Caco-2 (cell line): ENCODE measurements around the gene GIMAP2. TPM values are rescaled to one million over a fixed set of nuclear protein-coding genes. Genes with fewer than 3 reads are reported as not detected.
A peak's percentile ranks its signal among the peaks of the same experiment; 100 is the strongest.

Experiments
- Bru-seq: library from RNA; stranded (reverse); fragments of 400-500 nt; gene quantifications from one replicate; lab custom pipeline; 2021; lab: Mats Ljungman, UMichigan
- BruChase-seq, 2 experiments: library from RNA; stranded (reverse); fragments of 400-500 nt; gene quantifications; one replicate each; lab custom pipeline; 2021; lab: Mats Ljungman, UMichigan
- BruUV-seq: library from RNA; stranded (reverse); fragments of 400-500 nt; replicated peaks from 2 replicates; lab custom pipeline; 2021; lab: Mats Ljungman, UMichigan
- CTCF ChIA-PET: fragments of 300-600 bp; sonication (Branson Sonifier 250); formaldehyde crosslinking; loops from one replicate; lab custom pipeline; 2022; ENCODE audit warnings: antibody characterized with exemption; lab: Charles Lee
- POLR2A ChIA-PET: fragments of 300-600 bp; sonication (Branson Sonifier 250); formaldehyde crosslinking; loops from one replicate; lab custom pipeline; 2022; ENCODE audit warnings: antibody characterized with exemption; lab: Charles Lee
- DNase-seq, 2 experiments: peaks; one replicate each; pipeline versions ENCODE4 v3.0.0 to v3.0.0-alpha.2; 2020 to 2022
- H3K27me3 ChIP-seq: replicated peaks from 2 replicates; pipeline ENCODE4 v1.6.0; 2011; ENCODE audit warnings: low read length; ENCODE audit not compliant: control insufficient read depth, insufficient read depth
- H3K36me3 ChIP-seq: 2 replicates; pipeline ENCODE4 v1.5.1; 2011; ENCODE audit warnings: low read length; ENCODE audit not compliant: control insufficient read depth, insufficient read depth
- H3K4me1 ChIP-seq: fragments of 250-450 bp; sonication (Bioruptor Pico); 2 replicates; pipeline ENCODE4 v1.5.1; 2020; ENCODE audit warnings: mild to moderate bottlenecking
- H3K4me3 ChIP-seq: 2 replicates; pipeline ENCODE4 v1.5.1; 2011; ENCODE audit warnings: low read depth, mild to moderate bottlenecking, control low read depth, low read length
- H3K9me3 ChIP-seq: fragments of 250-450 bp; sonication (Bioruptor Pico); 2 replicates; pipeline ENCODE4 v1.5.1; 2020; ENCODE audit warnings: mild to moderate bottlenecking, moderate library complexity
- H3K27ac Mint-ChIP-seq: one replicate; pipeline ENCODE4 v1.8.0; 2022; ENCODE audit warnings: mixed read lengths; ENCODE audit not compliant: unreplicated experiment
- H3K27me3 Mint-ChIP-seq: one replicate; pipeline ENCODE4 v1.8.0; 2022; ENCODE audit warnings: mixed read lengths; ENCODE audit not compliant: insufficient read depth, unreplicated experiment
- H3K36me3 Mint-ChIP-seq: one replicate; pipeline ENCODE4 v1.8.0; 2022; ENCODE audit warnings: mild to moderate bottlenecking, mixed read lengths; ENCODE audit not compliant: insufficient read depth, unreplicated experiment
- H3K4me1 Mint-ChIP-seq: one replicate; pipeline ENCODE4 v1.8.0; 2022; ENCODE audit warnings: low read depth, mixed read lengths; ENCODE audit not compliant: unreplicated experiment
- H3K4me3 Mint-ChIP-seq: one replicate; pipeline ENCODE4 v1.8.0; 2022; ENCODE audit warnings: mild to moderate bottlenecking, moderate library complexity, mixed read lengths; ENCODE audit not compliant: unreplicated experiment
- H3K9me3 Mint-ChIP-seq: one replicate; pipeline ENCODE4 v1.8.0; 2022; ENCODE audit warnings: mixed read lengths; ENCODE audit not compliant: unreplicated experiment
- intact Hi-C: fragments of 100-400 bp; cut with micrococcal nuclease; formaldehyde crosslinking; loops from one replicate; pipeline ENCODE4 v1.10.0; 2022; ENCODE audit not compliant: unreplicated experiment
- long read RNA-seq: library from polyadenylated mRNA; stranded (forward); transcript quantifications from one replicate; pipeline ENCODE4 v2.0.0, GENCODE V29; 2022
- total RNA-seq: library from RNA; stranded (reverse); gene quantifications from 2 replicates; pipeline ENCODE4 v1.2.3, GENCODE V29; 2022
- TF ChIP-seq, protein P1 (sequence below), 2 experiments: fragments of 200-600 bp in 1 of 2; IDR thresholded peaks; 1 replicate in 1 of 2; 2 replicates in 1 of 2; pipeline versions ENCODE4 v1.5.1 to v1.8.0; 2011 to 2022; ENCODE audit warnings: antibody characterized with exemption in 1 of 2, control low read depth in 1 of 2, inconsistent platforms in 1 of 2, low read depth in 1 of 2, low read length in 1 of 2, mild to moderate bottlenecking in 1 of 2, moderate library complexity in 1 of 2; ENCODE audit not compliant: insufficient read depth in 1 of 2, severe bottlenecking in 1 of 2, unreplicated experiment in 1 of 2

Gene GIMAP2
- not detected in 2 replicates for total RNA-seq
- Bru-seq, nascent RNA: percentile 13 among the genes with signal in this experiment
- not detected for BruChase-seq, experiment 1, labeled RNA remaining after a 2-hour chase
- BruChase-seq, experiment 2, labeled RNA remaining after a 6-hour chase: percentile 20 among the genes with signal in this experiment
- long read RNA-seq: 0 reads

DNA sequence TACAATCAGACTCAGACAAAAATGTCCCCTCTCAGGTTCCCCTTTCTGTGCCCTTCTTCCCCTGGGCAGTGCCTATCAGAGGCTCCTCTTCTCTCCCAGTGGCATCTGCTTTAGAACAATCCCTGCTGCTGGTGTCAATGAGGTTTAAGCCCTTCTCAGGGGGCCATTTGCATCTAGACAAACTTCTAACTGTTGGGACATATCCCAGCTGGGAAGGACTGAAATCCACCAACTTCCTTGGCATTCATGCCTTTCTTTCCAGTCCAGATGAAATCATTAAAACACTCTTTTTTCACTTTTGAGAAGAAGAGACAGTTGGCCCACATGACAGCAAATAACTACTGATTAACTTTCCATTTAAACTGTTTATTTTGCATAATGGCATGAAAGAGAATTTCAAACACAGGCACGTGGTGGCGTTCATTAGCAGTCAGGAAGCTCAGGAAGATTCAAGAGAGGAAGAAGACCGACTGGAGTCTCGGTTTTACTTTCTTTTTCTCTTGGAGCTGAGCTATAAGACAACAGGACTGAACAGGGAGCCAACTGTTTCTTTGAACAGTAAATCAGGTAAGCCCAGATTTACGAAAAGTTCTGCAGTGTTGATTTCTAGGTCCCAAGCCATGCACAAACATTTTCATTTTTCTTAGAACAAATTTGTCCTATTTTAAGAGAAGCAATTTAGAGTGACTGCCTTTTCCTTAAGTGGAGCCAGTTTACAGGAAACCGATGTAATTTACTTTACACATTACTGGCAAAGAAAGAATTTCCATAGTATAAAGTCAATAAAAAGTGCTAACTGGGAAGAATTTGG is at the start of gene GIMAP2:
Gene GIMAP2, plus strand, starts transcription at position 488 of the 811 bp plus-strand sequence. CDS start 1,354 bp downstream, outside the sequence.
- H3K9me3 Mint-ChIP-seq: peaks cover 10% of the 10 kb centered on the region
- no peaks in the 10 kb centered on the region for H3K4me1 Mint-ChIP-seq
- TF ChIP-seq, protein P1, sequence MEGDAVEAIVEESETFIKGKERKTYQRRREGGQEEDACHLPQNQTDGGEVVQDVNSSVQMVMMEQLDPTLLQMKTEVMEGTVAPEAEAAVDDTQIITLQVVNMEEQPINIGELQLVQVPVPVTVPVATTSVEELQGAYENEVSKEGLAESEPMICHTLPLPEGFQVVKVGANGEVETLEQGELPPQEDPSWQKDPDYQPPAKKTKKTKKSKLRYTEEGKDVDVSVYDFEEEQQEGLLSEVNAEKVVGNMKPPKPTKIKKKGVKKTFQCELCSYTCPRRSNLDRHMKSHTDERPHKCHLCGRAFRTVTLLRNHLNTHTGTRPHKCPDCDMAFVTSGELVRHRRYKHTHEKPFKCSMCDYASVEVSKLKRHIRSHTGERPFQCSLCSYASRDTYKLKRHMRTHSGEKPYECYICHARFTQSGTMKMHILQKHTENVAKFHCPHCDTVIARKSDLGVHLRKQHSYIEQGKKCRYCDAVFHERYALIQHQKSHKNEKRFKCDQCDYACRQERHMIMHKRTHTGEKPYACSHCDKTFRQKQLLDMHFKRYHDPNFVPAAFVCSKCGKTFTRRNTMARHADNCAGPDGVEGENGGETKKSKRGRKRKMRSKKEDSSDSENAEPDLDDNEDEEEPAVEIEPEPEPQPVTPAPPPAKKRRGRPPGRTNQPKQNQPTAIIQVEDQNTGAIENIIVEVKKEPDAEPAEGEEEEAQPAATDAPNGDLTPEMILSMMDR (IDR thresholded peaks at IDR 0.05; ENCODE audit: insufficient read depth in 1 of 2, low read depth in 1 of 2, low read length in 1 of 2, severe bottlenecking in 1 of 2, unreplicated experiment in 1 of 2): no peak
- peaks cover 15% of the 10 kb centered on the region for H3K27me3 Mint-ChIP-seq
- H3K36me3 Mint-ChIP-seq: no peaks in the 10 kb centered on the region
- intact Hi-C loops: no loop called here
- no peak within 1 kb of the TSS for H3K27ac Mint-ChIP-seq
- peak within 1 kb of the TSS; percentile 18 for H3K4me3 Mint-ChIP-seq
- POLR2A ChIA-PET: no interaction called here
- CTCF ChIA-PET: no interaction called here
- no peaks in the 10 kb centered on the region for H3K36me3 ChIP-seq
- no peaks in the 10 kb centered on the region for H3K9me3 ChIP-seq
- no peaks in the 10 kb centered on the region for H3K4me1 ChIP-seq
- BruUV-seq: no TSS peak
- DNase-seq: no peak
- H3K4me3 ChIP-seq: no peak within 1 kb of the TSS; the same call in 1 of the 2 replicates
- no peaks in the 10 kb centered on the region for H3K27me3 ChIP-seq

- H3K36me3 Mint-ChIP-seq: no peaks in the 10 kb centered on the region
- DNase-seq: no peak
- ChIA-PET POLR2A (no interaction called here), CTCF (no interaction called here)
- intact Hi-C loops: no loop called here
- H3K4me3 ChIP-seq: no peak overlapping the region
- H3K27ac Mint-ChIP-seq: no peak overlapping the region
- peaks cover 23% of the 10 kb centered on the region for H3K9me3 Mint-ChIP-seq
- no peaks in the 10 kb centered on the region for H3K4me1 ChIP-seq
- no peak overlapping the region for H3K4me3 Mint-ChIP-seq
- no peaks in the 10 kb centered on the region; the same call in 1 of the 2 replicates for H3K9me3 ChIP-seq
- H3K27me3 ChIP-seq: no peaks in the 10 kb centered on the region
- H3K4me1 Mint-ChIP-seq: no peaks in the 10 kb centered on the region
- TF ChIP-seq, protein P1 (IDR thresholded peaks at IDR 0.05; ENCODE audit: insufficient read depth in 1 of 2, low read depth in 1 of 2, low read length in 1 of 2, severe bottlenecking in 1 of 2, unreplicated experiment in 1 of 2): no peak
- no TSS peak for BruUV-seq
- no peaks in the 10 kb centered on the region for H3K27me3 Mint-ChIP-seq
- H3K36me3 ChIP-seq: no peaks in the 10 kb centered on the region
Observed at GRCh38 chr7:150641854-150642253, 43.7 kb upstream of the GIMAP2 start.

DNA sequence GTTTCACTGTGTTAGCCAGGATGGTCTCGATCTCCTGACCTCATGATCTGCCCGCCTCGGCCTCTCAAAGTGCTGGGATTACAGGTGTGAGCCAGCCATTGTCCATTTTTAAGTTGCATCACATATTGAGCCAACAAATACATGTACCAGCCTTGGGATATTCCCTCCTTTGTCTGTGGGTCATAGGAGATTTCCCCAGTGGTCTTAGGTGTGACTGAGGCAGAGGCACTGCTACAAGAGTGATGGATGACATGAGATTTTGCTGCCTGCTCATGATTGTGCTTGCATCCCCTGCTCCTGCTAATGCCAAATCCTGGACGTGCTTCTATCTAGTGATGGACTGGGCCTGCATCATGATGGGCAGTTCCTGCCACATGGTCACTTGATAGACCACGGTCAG is 42.6 kb upstream of the GIMAP2 start:
- ChIA-PET POLR2A (no interaction called here), CTCF (no interaction called here)
- no peaks in the 10 kb centered on the region for H3K36me3 Mint-ChIP-seq
- no peaks in the 10 kb centered on the region for H3K36me3 ChIP-seq
- H3K9me3 Mint-ChIP-seq: peaks cover 13% of the 10 kb centered on the region
- intact Hi-C loops: no loop called here
- no TSS peak for BruUV-seq
- no peaks in the 10 kb centered on the region for H3K27me3 ChIP-seq
- no peaks in the 10 kb centered on the region for H3K4me1 ChIP-seq
- TF ChIP-seq, protein P1 (IDR thresholded peaks at IDR 0.05; ENCODE audit: insufficient read depth in 1 of 2, low read depth in 1 of 2, low read length in 1 of 2, severe bottlenecking in 1 of 2, unreplicated experiment in 1 of 2): no peak
- H3K9me3 ChIP-seq: no peaks in the 10 kb centered on the region; the same call in 1 of the 2 replicates
- H3K27ac Mint-ChIP-seq: no peak overlapping the region
- H3K4me1 Mint-ChIP-seq: no peaks in the 10 kb centered on the region
- no peak overlapping the region for H3K4me3 ChIP-seq
- DNase-seq: no peak
- H3K27me3 Mint-ChIP-seq: no peaks in the 10 kb centered on the region
- H3K4me3 Mint-ChIP-seq: no peak overlapping the region
